ENCODE measurements around the gene ARHGEF40. TPM values are rescaled to one million over a fixed set of nuclear protein-coding genes. Genes with fewer than 3 reads are reported as not detected.

The ARHGEF40 gene
- total RNA-seq, 1 donor from 2014 or later, result 39.2 TPM

GRCh38 chr14:21059842-21060613 lies 10.1 kb upstream of the ARHGEF40 start:
- Histone ChIP-seq H3K27me3 (no peaks in the 10 kb centered on the region), H3K9me3 (no peaks in the 10 kb centered on the region), H3K36me3 (no peaks in the 10 kb centered on the region), H3K4me3 (no peak overlapping the region), H3K4me1 (no peaks in the 10 kb centered on the region), H3K27ac (no peak overlapping the region)
- intact Hi-C loops (cut with DNase I), result no loop called here
- DNase-seq (no peak), ATAC-seq (no peak)
- TF ChIP-seq CTCF (IDR thresholded peaks at IDR 0.05), result no peak

- Histone ChIP-seq H3K4me1 (no peaks in the 10 kb centered on the region), H3K9me3 (no peaks in the 10 kb centered on the region), H3K36me3 (no peaks in the 10 kb centered on the region), H3K4me3 (no peak overlapping the region), H3K27me3 (no peaks in the 10 kb centered on the region), H3K27ac (no peak overlapping the region)
- DNase-seq (no peak), ATAC-seq (no peak)
- intact Hi-C loops (cut with DNase I), result no loop called here
- TF ChIP-seq CTCF (IDR thresholded peaks at IDR 0.05), result no peak
Measured at GRCh38 chr14:21060614-21061346, 9.3 kb upstream of the ARHGEF40 start.

- Histone ChIP-seq H3K36me3 (no peaks in the 10 kb centered on the region), H3K4me3 (no peak overlapping the region), H3K27ac (no peak overlapping the region), H3K9me3 (no peaks in the 10 kb centered on the region), H3K27me3 (no peaks in the 10 kb centered on the region), H3K4me1 (no peaks in the 10 kb centered on the region)
- intact Hi-C loops (cut with DNase I), result no loop called here
- no peak for ATAC-seq
- no peak for TF ChIP-seq CTCF (IDR thresholded peaks at IDR 0.05)
- no peak for DNase-seq
Measured at GRCh38 chr14:21061347-21061668, 8.8 kb upstream of the ARHGEF40 start.

GRCh38 chr14:21063479-21063878 lies 6.6 kb upstream of the ARHGEF40 start:
- Histone ChIP-seq H3K4me1 (peaks cover under 1% of the 10 kb centered on the region), H3K36me3 (no peaks in the 10 kb centered on the region), H3K9me3 (no peaks in the 10 kb centered on the region), H3K27ac (no peak overlapping the region), H3K27me3 (no peaks in the 10 kb centered on the region), H3K4me3 (no peak overlapping the region)
- ATAC-seq (no peak), DNase-seq (no peak)
- TF ChIP-seq CTCF (IDR thresholded peaks at IDR 0.05), result no peak
- intact Hi-C loops (cut with DNase I), result no loop called here

GRCh38 chr14:21066882-21067502 lies 3.1 kb upstream of the ARHGEF40 start:
- no peak for ATAC-seq
- Histone ChIP-seq H3K4me1 (peaks cover 24% of the 10 kb centered on the region), H3K9me3 (no peaks in the 10 kb centered on the region), H3K4me3 (no peak overlapping the region), H3K27me3 (no peaks in the 10 kb centered on the region), H3K27ac (no peak overlapping the region), H3K36me3 (no peaks in the 10 kb centered on the region)
- TF ChIP-seq CTCF (IDR thresholded peaks at IDR 0.05), result no peak
- DNase-seq, result no peak
- intact Hi-C loops (cut with DNase I), result no loop called here

All from upper lobe of right lung (tissue), 1 donor.